ENCODE data around the gene POU6F2.

GRCh38 chr7:39336442-39336841, 358.7 kb downstream of the POU6F2 start:
- TF ChIP-seq ZNF302 (CRISPR knock-in tag; IDR thresholded peaks at IDR 0.05) (no peak), MAFK (IDR thresholded peaks at IDR 0.05; ENCODE audit: partially characterized antibody) (no peak), REST (IDR thresholded peaks at IDR 0.05) (no peak), POLR2A (IDR thresholded peaks at IDR 0.05; ENCODE audit: low read length) (no peak), RCOR1 (IDR thresholded peaks at IDR 0.05; ENCODE audit: low read depth, low read length) (no peak), CTCF (IDR thresholded peaks at IDR 0.05) (no peak), USF2 (IDR thresholded peaks at IDR 0.05) (no peak)
